Esophagus muscularis mucosa (tissue), 4 donors: Measurements from ENCODE around the gene ACTL10.

ENCODE experiments used
- EP300 ChIP-seq: sonication (generic); formaldehyde crosslinking; IDR thresholded peaks from one replicate; pipeline ENCODE4 v1.6.1; 2017; ENCODE audit warnings: antibody characterized with exemption
- POLR2A ChIP-seq: fragments of 450-650 bp; IDR thresholded peaks from one replicate; pipeline ENCODE4 v1.6.1; 2017; ENCODE audit warnings: antibody characterized with exemption, moderate library complexity, mild to moderate bottlenecking, low read depth
- POLR2AphosphoS5 ChIP-seq, 2 donors: sonication (generic); formaldehyde crosslinking; IDR thresholded peaks; one replicate each; pipeline ENCODE4 v1.6.1; 2017; ENCODE audit warnings: antibody characterized with exemption in 2 of 2
- TF ChIP-seq, protein P1 (sequence below), 3 experiments: fragments of 200-600 bp in 2 of 3; fragments of 450-650 bp in 1 of 3; sonication (generic) in 2 of 3; IDR thresholded peaks; one replicate each; pipeline ENCODE4 v1.5.1; 2017 to 2019; ENCODE audit warnings: antibody characterized with exemption in 3 of 3, mild to moderate bottlenecking in 2 of 3, moderate library complexity in 1 of 3

DNA sequence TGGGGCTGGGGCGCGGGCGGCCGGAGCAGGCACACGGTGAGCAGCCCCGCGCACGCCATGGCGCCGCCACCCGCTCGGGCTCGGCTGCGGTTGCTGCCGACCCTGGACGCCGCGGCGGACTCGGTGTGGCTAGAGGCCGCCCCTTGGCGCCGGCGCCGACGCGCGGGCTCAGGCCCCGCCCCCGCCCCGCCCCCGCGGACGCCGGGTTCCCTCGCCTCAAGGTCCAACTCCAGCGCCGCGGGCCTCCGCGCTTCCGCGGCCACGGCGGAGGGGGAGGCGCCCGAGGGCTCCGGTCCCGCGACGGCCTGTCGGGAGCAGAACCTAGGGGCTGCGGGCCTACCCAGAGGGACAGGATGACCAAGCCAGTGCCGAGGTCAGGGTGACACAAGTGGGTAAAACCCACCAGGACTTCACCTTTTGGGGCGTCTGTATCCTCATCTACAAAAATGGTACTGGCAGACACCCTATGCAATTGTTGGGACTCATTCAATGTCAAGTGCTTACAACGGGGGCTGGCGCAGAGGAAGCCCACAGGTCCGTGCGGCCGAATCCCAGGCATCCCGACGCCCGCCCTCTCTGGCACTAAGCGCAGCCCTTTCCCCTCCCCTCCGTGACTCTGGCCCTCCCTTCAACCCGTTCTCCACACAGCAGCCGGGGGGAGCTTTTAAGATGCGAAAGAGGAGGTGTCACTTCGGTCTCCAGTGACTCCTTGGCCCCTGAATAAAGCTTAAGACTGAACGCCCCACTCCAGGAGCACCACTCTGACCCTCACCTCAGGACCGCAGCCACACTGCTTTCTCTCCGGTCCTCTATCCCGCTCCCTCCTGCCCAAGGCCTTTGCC is 7.8 kb downstream of the ACTL10 start, which contains the start of gene NECAB3:
- TF ChIP-seq, protein P1, sequence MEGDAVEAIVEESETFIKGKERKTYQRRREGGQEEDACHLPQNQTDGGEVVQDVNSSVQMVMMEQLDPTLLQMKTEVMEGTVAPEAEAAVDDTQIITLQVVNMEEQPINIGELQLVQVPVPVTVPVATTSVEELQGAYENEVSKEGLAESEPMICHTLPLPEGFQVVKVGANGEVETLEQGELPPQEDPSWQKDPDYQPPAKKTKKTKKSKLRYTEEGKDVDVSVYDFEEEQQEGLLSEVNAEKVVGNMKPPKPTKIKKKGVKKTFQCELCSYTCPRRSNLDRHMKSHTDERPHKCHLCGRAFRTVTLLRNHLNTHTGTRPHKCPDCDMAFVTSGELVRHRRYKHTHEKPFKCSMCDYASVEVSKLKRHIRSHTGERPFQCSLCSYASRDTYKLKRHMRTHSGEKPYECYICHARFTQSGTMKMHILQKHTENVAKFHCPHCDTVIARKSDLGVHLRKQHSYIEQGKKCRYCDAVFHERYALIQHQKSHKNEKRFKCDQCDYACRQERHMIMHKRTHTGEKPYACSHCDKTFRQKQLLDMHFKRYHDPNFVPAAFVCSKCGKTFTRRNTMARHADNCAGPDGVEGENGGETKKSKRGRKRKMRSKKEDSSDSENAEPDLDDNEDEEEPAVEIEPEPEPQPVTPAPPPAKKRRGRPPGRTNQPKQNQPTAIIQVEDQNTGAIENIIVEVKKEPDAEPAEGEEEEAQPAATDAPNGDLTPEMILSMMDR (IDR thresholded peaks at IDR 0.05) = peak in 1 of 3 experiments; percentile 3
- TF ChIP-seq POLR2AphosphoS5 (IDR thresholded peaks at IDR 0.05) (peak; percentile 49 to 71), POLR2A (no peak), EP300 (no peak)
